Measurements from ENCODE around the gene VASN.
"Not testable (repeated sequence)": the region's sequence is repeated elsewhere in the genome, so short reads cannot be mapped to it uniquely, and the experiment has no call there.

VASN gene

DNA sequence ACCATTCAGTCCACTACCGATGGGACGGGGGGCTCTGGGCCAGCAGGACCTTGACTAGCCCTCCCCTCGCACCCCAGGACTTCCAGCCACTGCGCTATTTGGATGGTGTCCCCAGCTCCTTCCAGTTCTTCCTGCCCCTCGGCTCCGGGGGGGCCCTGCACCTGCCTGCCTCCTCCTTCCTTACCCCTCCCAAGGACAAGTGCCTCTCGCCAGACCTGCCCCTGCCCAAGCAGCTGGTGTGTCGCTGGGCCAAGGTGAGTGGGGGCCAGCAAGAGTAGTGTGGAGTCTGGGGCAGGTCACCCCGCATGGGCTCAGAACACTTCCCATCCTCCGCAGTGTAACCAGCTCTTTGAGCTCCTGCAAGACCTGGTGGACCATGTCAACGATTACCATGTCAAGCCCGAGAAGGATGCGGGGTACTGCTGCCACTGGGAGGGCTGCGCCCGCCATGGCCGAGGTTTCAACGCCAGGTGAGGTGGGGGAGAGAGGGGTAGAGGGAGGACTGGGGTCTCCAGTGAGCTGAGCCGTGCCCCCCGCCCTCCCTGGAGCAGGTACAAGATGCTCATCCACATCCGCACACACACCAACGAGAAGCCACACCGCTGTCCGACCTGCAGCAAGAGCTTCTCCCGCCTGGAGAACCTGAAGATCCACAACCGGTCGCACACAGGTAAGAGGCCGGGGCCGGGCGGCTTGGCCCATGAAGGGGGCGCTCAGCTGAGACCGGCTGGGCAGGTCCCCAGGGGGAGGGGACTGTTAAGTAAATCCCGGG is 36.7 kb upstream of the VASN start:
- DNase-seq = no peak

DNA sequence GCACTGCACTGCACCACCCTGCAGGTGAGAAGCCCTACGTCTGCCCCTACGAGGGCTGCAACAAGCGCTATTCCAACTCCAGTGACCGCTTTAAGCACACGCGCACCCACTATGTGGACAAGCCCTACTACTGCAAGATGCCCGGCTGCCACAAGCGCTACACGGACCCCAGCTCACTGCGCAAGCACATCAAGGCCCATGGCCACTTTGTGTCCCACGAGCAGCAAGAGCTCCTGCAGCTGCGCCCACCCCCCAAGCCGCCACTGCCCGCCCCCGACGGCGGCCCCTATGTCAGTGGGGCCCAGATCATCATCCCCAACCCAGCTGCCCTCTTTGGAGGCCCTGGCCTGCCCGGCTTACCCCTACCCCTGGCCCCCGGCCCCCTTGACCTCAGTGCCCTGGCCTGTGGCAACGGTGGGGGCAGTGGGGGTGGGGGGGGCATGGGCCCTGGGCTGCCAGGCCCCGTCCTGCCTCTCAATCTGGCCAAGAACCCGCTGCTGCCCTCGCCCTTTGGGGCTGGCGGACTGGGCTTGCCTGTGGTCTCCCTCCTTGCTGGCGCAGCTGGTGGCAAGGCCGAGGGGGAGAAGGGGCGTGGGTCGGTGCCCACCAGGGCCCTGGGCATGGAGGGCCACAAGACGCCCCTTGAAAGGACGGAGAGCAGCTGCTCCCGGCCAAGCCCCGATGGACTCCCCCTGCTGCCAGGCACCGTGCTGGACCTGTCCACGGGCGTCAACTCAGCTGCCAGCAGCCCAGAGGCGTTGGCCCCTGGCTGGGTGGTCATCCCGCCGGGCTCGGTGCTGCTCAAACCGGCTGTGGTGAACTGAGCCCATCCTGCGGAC is 34.7 kb upstream of the VASN start:
- intact Hi-C loops (cut with DNase I) = no loop called here
- DNase-seq = no peak

More for the DNA sequence above, 36.7 kb upstream of the VASN start:
- intact Hi-C loops (cut with DNase I) = no loop called here

DNA sequence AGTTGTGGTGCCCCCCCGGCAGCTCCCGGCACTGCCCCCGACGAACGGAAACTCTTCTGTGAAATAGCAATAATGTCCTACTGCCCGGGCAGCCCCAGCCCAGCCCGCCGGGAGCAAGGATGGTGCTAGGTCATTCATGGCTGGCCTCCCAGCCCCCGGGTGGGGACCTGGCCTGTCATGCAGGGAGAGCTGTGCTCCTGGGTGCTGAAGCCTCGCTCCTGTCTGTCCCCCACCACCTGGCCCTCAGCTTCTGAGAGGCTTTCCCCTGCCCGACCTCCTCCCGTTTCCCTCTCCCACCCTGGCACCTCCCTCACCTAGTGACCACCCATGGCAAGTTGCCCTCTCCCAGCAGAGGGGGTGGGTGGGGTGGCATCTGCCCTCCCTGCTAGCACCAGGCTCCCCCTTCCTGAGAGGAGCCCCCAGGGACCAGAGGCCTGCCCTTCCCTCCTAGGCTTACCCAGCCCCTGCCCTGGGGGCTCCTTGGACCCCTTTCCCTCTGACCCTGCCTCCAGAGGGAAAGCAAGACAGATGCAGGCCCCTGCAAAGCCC is 34.0 kb upstream of the VASN start:
- intact Hi-C loops (cut with DNase I) = no loop called here
- DNase-seq = no peak

DNA sequence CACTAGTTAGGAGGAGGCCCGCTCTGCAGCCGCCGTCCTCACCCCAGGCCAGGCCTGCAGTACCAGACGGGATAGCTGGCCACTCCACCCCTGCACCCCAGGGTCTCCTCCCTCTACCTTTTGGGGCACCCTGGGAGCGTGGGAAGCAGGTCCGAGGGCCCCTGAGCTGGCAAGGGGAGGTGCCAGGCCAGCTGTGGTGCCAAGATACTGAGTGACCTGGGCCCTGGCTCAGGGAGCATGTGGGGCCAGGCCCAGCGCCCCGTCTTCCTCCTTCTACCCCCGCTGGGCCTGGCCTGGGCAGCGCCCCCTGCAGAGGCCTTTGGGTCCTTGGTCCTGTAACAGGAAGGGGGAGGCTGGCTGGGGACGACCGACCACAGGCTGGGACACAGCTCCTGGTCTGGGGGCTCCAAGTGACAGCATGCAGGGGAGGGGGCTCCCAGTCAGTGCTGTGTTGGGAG is 33.5 kb upstream of the VASN start:
- DNase-seq = no peak
- intact Hi-C loops (cut with DNase I) = no loop called here

DNA sequence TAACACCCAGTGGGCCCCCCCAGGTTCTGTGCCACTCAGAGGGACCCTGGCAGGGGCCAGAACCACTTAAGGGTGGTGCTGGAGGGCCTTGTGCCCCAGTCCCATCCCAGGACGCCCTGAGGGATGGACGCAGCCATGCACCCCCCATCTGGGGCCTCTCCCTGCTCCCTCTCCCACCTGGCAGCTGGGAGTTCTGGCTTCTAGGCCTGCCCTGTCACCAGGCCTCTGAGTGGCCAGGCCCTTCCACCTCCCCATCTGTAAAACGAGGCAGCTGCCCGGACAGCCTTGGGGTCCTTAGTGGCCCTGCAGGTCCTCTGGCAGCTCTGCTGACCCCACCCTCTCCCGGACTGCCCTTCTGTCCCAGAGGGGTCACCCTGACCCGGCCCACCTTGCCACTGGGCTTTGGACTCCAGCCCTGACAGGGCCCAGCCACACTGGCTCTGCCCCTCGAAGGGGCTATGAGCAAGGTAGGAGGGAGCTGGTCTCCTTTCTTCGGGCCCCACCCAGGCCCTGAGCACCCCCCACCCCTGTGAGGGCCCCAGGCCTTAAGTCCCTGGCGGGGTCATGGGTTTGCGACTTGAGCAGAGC is 32.8 kb upstream of the VASN start:
- DNase-seq = no peak
- intact Hi-C loops (cut with DNase I) = no loop called here

DNA sequence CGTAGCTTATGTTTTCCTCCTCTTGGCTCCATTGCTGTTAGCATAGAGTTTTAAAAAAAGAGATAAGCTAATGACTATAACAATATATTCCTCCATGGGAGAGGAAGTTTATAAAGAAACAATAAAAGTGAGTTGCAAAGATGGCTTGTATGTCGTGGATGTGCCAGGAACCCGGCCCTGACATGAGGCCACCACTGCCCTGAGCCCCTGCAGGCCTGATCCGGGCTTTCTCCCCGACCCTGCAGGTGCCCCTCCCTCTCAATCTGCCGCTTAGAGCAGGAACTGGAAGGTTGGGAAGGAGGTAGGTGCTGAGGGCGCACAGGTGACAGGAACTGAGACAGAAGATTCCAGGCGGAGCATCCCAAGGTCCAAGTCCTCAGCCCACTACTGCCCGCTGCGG is 32.2 kb upstream of the VASN start:
- intact Hi-C loops (cut with DNase I) = no loop called here
- DNase-seq = no peak

DNA sequence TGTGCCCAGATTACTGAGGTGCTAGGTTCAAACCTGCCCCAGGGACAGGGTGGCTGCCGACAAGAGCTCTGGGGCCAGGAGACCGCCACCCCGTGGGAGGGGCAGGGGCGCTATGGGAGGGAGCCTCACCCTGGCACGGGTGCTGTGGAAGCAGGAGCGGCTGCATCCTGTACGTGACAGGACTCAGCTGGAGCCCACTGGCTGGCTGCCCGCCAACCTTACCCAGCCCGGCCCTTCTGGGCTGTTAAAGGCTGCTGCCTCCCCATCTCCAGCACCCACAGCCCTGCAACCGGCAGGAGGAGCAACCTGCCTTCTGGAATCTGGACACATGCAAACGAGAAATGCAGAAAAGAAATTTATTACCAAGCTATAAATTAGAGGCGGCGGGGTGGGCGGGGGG is 31.7 kb upstream of the VASN start:
- DNase-seq = no peak
- intact Hi-C loops (cut with DNase I) = no loop called here

DNA sequence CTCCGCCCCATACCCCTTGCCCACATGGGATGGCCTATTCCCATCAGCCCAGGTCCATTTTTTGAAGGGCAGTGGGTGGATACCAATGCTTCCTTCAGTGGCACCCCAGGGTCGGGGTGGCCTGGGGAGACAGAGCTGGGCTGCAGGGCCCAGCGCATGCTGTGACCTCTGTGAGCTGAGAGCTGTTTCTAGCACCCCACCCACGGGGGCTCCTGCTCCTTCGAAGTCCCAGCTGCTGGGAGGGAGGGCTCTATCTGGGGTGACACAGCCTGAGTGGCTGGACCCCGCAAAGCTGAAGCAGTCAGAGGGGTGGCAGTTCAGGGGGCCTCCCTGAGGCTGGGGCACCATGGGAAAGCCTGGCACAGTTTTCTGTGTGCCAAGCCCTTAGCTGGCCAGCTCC is 31.2 kb upstream of the VASN start:
- DNase-seq = no peak
- intact Hi-C loops (cut with DNase I) = no loop called here

DNA sequence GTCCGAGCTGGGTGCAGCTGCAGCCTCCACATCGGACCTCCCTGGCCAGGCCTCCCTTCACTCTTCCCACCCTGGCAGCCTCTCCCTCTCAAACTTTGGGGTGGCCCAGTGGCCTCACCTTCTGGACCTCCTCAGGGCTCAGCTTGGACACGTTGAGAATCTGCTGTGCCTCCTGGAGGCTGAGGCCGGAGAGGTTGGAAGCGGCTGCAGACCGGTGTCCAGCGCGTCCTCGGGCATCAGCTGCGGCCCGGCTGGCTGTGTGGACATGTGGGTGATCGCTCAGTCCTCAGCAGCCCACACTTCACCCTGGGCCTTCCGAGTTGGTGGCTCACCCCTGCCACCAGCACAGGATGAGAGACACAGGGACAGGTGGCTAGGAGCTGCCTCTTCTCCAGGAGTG is 30.4 kb upstream of the VASN start:
- intact Hi-C loops (cut with DNase I) = no loop called here
- no peak for DNase-seq

DNA sequence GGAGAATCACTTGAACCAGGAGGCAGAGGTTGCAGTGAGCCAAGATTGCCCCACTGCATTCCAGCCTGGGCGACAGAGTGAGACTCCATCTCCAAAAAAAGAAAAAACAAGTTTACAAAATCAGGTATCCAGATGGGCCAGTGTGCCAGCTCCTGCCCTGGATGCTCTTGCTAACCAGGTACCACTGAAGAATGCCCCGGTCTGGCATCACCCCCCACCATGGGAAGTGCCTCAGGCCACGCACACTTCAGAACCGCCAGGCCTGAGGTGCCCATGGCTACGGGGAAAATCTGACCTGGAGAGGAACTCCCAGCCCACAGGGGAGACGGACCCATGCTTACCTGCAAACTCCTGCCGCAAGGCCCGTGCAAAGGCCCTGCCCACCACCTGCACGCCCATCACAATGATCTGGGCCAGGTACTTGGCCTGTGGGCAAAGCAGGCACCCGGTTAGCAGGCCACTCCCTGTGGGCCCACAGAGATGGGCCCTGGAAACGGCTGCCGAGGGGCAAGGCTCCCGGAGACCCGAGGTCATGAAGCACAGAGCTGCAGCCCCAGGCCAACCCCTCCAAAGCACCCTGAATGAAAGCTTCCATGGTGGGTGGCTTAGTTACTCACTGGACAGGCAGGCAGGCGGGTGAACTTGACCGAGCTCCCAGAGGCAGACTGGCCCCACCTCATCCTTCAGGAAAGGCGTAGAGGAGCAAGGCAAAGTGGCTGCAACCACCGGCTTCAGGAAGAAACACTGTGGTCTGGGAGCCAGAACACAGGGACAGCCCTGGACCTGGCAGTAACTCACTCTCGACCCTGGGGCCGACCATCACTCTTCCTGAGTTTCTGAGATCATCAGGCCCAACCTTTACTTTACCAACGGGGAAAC is 28.5 kb upstream of the VASN start:
- DNase-seq = no peak
- intact Hi-C loops (cut with DNase I) = no loop called here

DNA sequence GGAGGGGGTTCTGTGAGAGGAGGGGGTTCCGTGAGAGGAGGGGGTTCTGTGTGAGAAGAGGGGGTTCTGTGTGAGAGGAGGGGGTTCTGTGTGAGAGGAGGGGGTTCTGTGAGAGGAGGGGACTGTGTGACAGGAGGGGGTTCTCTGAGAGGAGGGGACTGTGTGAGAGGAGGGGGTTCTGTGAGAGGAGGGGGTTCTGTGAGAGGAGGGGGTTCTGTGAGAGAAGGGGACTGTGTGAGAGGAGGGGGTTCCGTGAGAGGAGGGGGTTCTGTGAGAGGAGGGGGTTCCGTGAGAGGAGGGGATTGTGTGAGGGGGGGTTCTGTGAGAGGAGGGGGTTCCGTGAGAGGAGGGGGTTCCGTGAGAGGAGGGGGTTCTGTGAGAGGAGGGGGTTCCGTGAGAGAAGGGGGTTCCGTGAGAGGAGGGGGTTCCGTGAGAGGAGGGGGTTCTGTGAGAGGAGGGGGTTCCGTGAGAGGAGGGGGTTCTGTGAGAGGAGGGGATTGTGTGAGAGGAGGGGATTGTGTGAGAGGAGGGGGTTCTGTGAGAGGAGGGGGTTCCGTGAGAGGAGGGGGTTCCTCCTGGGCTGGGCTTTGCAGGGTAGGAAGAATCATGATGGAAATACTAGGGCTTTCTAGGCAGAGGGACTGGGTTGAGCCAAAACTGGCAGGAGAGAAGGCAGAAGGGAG is 27.2 kb upstream of the VASN start:
- DNase-seq; intact Hi-C loops (cut with DNase I): not testable (repeated sequence)

DNA sequence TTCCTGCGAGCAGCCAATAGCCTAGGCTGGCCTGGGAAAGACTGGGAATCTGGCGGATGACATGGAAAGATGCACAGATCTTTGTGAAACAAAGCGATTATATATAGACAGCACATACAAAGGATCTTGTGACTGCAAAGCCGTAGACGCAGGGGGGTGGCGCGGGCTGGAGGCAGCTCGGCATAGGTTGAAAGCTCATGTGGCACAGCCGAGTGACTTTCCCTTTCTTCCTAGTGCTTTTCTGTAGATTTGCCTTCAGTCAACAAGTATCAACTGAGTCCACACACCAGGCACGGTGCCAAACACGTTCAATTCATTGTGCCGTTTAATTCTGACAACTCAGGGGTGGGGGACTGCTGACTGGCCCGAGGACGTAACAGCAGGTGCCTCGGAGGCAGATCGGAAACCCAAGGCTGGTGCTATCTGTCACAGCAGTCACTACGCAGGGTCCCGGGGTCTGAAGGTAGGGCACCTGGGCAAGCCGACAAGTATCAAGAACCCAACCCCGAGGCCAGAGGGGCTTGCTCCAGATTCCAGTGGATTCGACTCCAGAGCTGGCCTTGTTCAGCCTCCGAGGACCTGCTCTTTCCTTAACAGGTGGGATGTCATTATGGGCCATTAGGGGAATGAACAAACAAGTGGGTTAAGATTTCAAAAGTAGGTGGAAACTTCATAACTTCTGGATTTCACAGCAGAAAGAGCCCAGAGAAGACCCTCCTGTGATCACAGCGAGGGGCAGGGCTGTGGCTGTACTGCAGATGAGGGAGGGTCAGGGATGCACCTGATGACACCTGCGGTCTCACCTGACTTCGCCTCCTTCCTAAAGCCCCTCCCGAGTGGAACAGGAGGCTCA is 26.4 kb upstream of the VASN start:
- intact Hi-C loops (cut with DNase I) = no loop called here
- DNase-seq = peak; percentile 62 to 94 (median 81)

DNA sequence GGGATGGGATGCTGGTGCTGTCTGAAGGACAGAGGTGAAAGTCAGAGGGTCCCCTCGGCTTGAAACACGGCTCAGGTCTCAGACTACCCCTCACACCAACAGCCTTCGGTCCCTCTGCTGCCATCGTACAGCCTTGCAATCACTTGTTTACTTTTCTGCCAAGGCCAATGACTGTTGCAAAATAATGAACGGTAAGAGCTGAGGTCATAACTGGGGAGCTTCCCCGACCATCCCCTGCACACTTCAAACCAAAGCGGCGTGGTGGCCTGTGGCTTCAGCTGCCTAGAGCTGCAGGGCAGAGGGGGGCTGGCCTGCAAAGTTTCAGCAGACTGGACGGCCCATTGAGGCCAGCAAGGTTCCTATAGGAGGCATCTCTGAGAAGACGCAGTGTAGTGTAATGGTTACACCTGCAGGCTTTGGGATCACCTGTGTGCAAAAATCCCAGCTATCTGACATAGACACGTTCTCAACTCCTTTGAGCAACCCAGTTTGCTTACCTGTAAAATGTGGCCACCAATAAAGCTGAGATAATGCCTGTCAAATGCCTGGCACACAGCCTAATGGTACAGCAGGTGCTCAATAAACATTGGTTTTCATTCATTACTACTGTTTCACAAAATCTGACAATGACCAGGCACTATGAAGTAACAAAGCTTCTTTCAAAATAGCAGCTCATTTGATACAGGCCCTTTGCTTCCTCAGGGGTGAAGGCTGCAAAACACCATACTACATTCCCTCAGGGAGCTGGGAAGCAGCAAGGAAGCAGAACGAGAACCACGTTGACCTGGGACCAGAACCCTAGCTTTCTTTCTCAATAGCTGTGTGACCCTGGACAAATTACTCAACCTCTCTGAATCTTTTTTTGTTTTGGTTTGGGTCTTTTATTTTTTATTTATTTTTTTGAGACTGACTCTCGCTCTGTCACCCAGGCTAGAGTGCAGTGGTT is 25.5 kb upstream of the VASN start:
- DNase-seq = no peak

DNA sequence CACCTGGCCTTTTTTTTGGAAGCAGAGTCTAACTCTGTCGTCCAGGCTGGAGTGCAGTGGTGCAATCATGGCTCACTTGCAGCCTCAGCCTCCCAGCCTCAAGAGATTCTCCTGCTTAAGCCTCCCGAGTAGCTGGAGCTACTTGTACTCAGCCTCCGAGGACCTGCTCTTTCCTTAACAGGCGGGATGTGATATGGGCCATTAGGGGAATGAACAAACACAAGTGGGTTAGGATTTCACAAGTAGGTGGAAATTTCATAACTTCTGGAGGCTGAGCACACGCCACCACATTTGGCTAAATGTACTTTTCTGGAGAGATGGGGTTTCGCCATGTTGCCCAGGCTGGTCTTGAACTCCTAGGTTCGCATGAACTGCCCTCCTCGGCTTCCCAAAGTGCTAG is 24.6 kb upstream of the VASN start:
- intact Hi-C loops (cut with DNase I) = no loop called here
- DNase-seq = no peak

More for the DNA sequence above, 25.5 kb upstream of the VASN start:
- intact Hi-C loops (cut with DNase I) = no loop called here

DNA sequence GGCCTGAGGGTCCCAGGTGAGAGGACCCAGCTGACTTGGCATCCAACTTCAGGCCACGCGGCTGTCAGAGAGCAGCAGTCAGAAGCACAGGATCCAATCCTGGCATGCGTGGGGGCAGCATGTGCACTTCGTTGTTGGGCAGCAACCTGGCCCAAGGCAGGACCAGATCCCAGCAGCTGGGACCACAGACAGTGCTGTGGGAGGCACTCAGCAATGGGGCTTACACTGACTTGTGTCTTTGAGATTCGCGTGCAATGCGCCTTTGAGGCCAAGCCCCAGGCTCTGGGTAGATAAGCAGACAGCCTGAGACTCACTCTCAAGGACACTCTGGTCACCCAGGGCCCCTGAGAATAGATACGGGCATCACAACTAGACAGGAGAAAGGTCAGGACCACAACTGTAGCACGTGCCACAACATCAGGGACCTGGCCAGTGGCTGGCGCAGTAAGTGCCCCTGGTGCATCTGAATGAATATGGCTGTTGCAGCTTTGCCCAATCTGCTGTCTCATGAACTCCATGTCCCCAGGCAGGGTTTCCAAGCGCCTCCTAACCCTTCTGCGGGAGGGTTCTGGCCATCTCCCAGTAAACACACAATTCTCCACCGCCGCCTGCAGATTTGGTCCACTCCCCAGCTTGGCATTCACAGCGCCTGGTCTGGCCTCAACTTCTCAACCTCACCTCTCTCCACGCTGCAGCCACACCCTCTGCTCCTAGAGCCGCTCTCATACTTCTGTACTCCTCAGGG is 23.7 kb upstream of the VASN start:
- intact Hi-C loops (cut with DNase I) = no loop called here
- no peak for DNase-seq

DNA sequence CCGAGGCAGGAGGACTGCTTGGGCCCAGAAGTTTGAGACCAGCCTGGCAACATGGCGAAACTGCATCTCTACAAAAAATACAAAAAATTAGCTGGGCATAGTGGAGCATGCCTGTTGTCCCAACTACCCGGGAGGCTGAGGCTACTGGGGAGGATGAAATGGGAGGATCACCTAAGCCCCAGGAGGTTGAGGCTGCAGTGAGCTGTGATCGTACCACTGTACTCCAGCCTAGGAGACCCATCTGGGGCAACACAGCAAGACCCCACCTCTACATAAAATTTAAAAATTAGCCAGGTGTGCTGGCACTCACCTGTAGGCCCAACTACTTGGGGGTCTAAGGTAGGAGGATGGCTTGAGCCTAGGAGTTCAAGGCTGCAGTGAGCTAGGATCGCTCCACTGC is 22.3 kb upstream of the VASN start:
- DNase-seq = no peak
- intact Hi-C loops (cut with DNase I) = no loop called here
